Fibroblast of skin of abdomen (primary cell): ENCODE results near the gene C4BPA.

Source experiments
- DNase-seq: peaks from one replicate; pipeline ENCODE4 v3.0.0-alpha.2; 2013

The C4BPA gene

DNA sequence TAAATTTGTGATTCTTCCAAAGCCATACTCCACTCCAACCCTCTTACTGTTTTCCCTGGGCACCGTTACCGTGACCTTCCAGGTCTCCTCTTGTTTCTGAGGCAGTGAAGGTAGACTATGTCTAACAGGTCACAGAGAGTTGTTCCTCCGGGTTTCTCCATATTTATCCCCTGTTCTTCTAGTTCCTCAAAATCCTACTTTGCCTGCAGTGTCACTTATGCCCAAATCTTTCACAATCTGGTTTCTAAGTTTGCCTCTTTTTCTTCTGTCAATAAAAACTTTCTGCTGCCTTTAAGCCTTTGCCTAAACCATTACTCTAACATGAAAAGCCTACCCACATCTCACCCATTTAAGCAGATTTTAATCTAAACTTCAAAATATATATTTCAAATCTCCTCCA lies 87.7 kb downstream of the C4BPA start:
- no peak for DNase-seq

DNA sequence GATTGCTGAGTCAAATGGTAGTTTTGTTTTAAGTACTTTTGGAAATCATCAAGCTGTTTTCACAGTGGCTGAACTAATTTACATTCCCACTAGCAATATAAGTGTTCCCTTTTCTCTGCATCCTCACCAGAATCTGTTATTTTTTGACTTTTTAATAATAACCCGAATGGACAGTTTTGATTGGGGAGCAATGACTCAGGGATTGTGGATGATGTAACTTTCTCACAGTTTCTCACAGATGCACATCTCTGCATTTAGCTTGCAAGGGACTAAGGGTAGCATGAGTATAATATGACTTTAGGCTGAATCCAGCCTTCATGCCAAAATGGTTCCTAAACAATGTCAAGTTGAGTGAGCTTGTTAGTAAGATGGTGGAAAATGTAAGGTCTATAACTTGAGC lies 90.2 kb downstream of the C4BPA start:
- DNase-seq, result no peak
